Smooth muscle cell (in vitro differentiated cells): Measurements from ENCODE around the gene NMNAT2. TPM values are rescaled to one million over a fixed set of nuclear protein-coding genes. Genes with fewer than 3 reads are reported as not detected.

Experiments used
- DNase-seq: peaks from one replicate; lab custom pipeline; 2025; ENCODE audit not compliant: unreplicated experiment; lab: John Stamatoyannopoulos, UW
- H2AFZ ChIP-seq: fragments of 200-600 bp; sonication (generic); 2 replicates; pipeline ENCODE4 v1.6.0; 2016; ENCODE audit warnings: antibody characterized with exemption, low read depth, mild to moderate bottlenecking
- H3F3A ChIP-seq: fragments of 200-600 bp; sonication (generic); 2 replicates; pipeline ENCODE4 v1.6.0; 2017; ENCODE audit warnings: antibody characterized with exemption, low read depth
- H3K27ac ChIP-seq: fragments of 200-600 bp; sonication (generic); 2 replicates; pipeline ENCODE4 v1.5.1; 2016; ENCODE audit warnings: low read depth, mild to moderate bottlenecking
- H3K27me3 ChIP-seq: fragments of 200-600 bp; sonication (generic); 2 replicates; pipeline ENCODE4 v1.6.1; 2016; ENCODE audit warnings: low read depth, mild to moderate bottlenecking
- H3K36me3 ChIP-seq: fragments of 200-600 bp; sonication (generic); 2 replicates; pipeline ENCODE4 v1.5.1; 2016; ENCODE audit warnings: low read depth
- H3K4me1 ChIP-seq: fragments of 200-600 bp; sonication (generic); 2 replicates; pipeline ENCODE4 v1.5.1; 2016; ENCODE audit warnings: low read depth
- H3K4me2 ChIP-seq: fragments of 200-600 bp; sonication (generic); 2 replicates; pipeline ENCODE4 v1.6.0; 2016; ENCODE audit warnings: mild to moderate bottlenecking
- H3K4me3 ChIP-seq: fragments of 200-600 bp; sonication (generic); 2 replicates; pipeline ENCODE4 v1.5.1; 2016; ENCODE audit warnings: mild to moderate bottlenecking
- H3K79me2 ChIP-seq: fragments of 200-600 bp; sonication (generic); 2 replicates; pipeline ENCODE4 v1.6.0; 2016; ENCODE audit warnings: low read depth, mild to moderate bottlenecking
- H3K9ac ChIP-seq: fragments of 200-600 bp; sonication (generic); 2 replicates; pipeline ENCODE4 v1.6.0; 2016; ENCODE audit warnings: low read depth
- H3K9me3 ChIP-seq: fragments of 200-600 bp; sonication (generic); replicated peaks from 2 replicates; pipeline ENCODE4 v1.5.1; 2016; ENCODE audit warnings: low read depth
- H4K20me1 ChIP-seq: fragments of 200-600 bp; sonication (generic); 2 replicates; pipeline ENCODE4 v1.6.0; 2016; ENCODE audit warnings: low read depth
- CTCF ChIP-seq: fragments of 200-600 bp; sonication (generic); IDR thresholded peaks from 2 replicates; pipeline ENCODE4 v1.5.1; 2017; ENCODE audit warnings: borderline replicate concordance, mild to moderate bottlenecking, antibody characterized with exemption; ENCODE audit not compliant: insufficient read depth, poor library complexity, severe bottlenecking
- WGBS: methylation state at CpG from one replicate; pipeline ENCODE4 v1.1.7; 2016; ENCODE audit warnings: low lambda C conversion rate; 5-methylcytosine and 5-hydroxymethylcytosine counted together
- polyA plus RNA-seq: library from polyadenylated mRNA; unstranded; fragments of >200 nt; fragmentation: Nextera tagmentation; extraction: Ambion mirVana; gene quantifications from 2 replicates; pipeline ENCODE4 v1.2.1, GENCODE V29; 2016
- total RNA-seq: library from RNA; depleted of rRNA; stranded (reverse); fragments of >200 nt; gene quantifications from 2 replicates; pipeline ENCODE4 v1.2.3, GENCODE V29; 2014

Gene NMNAT2
- total and polyA plus RNA-seq, 2 experiments from 2014 or later, result 0.22 to 0.43 TPM

- no peak for TF ChIP-seq CTCF
These were observed 36.2 kb upstream of the NMNAT2 start for GRCh38 chr1:183454377-183454776.

GRCh38 chr1:183450093-183450492, 31.9 kb upstream of the NMNAT2 start:
- no peak overlapping the region for H3K9ac ChIP-seq
- H3K36me3 ChIP-seq, result no peaks in the 10 kb centered on the region
- no peak for DNase-seq
- 88% methylated on average over 2 of the region's 2 CpGs for WGBS
- H3K4me3 ChIP-seq, result no peak overlapping the region
- no peak overlapping the region for H2AFZ ChIP-seq
- H3K79me2 ChIP-seq, result no peaks in the 10 kb centered on the region
- no peaks in the 10 kb centered on the region for H3K9me3 ChIP-seq
- no peaks in the 10 kb centered on the region for H3F3A ChIP-seq
- H3K4me1 ChIP-seq, result no peaks in the 10 kb centered on the region
- TF ChIP-seq CTCF, result no peak
- no peaks in the 10 kb centered on the region for H4K20me1 ChIP-seq
- H3K27me3 ChIP-seq, result no peaks in the 10 kb centered on the region
- no peak overlapping the region for H3K27ac ChIP-seq
- H3K4me2 ChIP-seq, result no peak overlapping the region

More at GRCh38 chr1:183454377-183454776, 36.2 kb upstream of the NMNAT2 start:
- Histone ChIP-seq H3K27ac (no peak overlapping the region), H3K27me3 (no peaks in the 10 kb centered on the region), H3F3A (no peaks in the 10 kb centered on the region), H3K9ac (no peak overlapping the region), H3K4me3 (no peak overlapping the region), H3K4me1 (no peaks in the 10 kb centered on the region), H4K20me1 (no peaks in the 10 kb centered on the region), H3K4me2 (no peak overlapping the region), H3K36me3 (no peaks in the 10 kb centered on the region), H3K79me2 (no peaks in the 10 kb centered on the region), H3K9me3 (no peaks in the 10 kb centered on the region), H2AFZ (no peak overlapping the region)
- no peak for DNase-seq
- 61% methylated on average over 2 of the region's 2 CpGs for WGBS

- DNase-seq, result no peak
- Histone ChIP-seq H2AFZ (no peak overlapping the region), H3K4me1 (peaks cover 2% of the 10 kb centered on the region), H3K27me3 (no peaks in the 10 kb centered on the region), H3K36me3 (no peaks in the 10 kb centered on the region), H3K9ac (no peak overlapping the region), H3F3A (no peaks in the 10 kb centered on the region), H3K79me2 (no peaks in the 10 kb centered on the region), H3K4me3 (no peak overlapping the region), H3K27ac (no peak overlapping the region), H3K4me2 (no peak overlapping the region), H3K9me3 (no peaks in the 10 kb centered on the region), H4K20me1 (no peaks in the 10 kb centered on the region)
- 92% methylated on average over 13 of the region's 13 CpGs for WGBS
- TF ChIP-seq CTCF, result no peak
These were observed 31.1 kb upstream of the NMNAT2 start for GRCh38 chr1:183449223-183449770.

- Histone ChIP-seq H3K4me2 (no peak overlapping the region), H3K4me3 (no peak overlapping the region), H2AFZ (no peak overlapping the region), H3K36me3 (no peaks in the 10 kb centered on the region), H3K9ac (no peak overlapping the region), H3K9me3 (no peaks in the 10 kb centered on the region), H3K4me1 (peaks cover 2% of the 10 kb centered on the region), H3K79me2 (no peaks in the 10 kb centered on the region), H4K20me1 (no peaks in the 10 kb centered on the region), H3K27me3 (no peaks in the 10 kb centered on the region), H3K27ac (no peak overlapping the region), H3F3A (no peaks in the 10 kb centered on the region)
- 47% methylated on average over 3 of the region's 3 CpGs for WGBS
- no peak for TF ChIP-seq CTCF
- DNase-seq, result no peak
These were observed 26.1 kb upstream of the NMNAT2 start for GRCh38 chr1:183444243-183444642.
